ENCODE measurements around the gene NOTCH3. TPM values are rescaled to one million over a fixed set of nuclear protein-coding genes. Genes with fewer than 3 reads are reported as not detected.

NOTCH3 gene
- 5.9 to 9.0 TPM (median 8.6 TPM) in 5 replicates for total RNA-seq (2022; extraction: Qiagen RNA extraction; ENCODE audit: low read depth)

DNA sequence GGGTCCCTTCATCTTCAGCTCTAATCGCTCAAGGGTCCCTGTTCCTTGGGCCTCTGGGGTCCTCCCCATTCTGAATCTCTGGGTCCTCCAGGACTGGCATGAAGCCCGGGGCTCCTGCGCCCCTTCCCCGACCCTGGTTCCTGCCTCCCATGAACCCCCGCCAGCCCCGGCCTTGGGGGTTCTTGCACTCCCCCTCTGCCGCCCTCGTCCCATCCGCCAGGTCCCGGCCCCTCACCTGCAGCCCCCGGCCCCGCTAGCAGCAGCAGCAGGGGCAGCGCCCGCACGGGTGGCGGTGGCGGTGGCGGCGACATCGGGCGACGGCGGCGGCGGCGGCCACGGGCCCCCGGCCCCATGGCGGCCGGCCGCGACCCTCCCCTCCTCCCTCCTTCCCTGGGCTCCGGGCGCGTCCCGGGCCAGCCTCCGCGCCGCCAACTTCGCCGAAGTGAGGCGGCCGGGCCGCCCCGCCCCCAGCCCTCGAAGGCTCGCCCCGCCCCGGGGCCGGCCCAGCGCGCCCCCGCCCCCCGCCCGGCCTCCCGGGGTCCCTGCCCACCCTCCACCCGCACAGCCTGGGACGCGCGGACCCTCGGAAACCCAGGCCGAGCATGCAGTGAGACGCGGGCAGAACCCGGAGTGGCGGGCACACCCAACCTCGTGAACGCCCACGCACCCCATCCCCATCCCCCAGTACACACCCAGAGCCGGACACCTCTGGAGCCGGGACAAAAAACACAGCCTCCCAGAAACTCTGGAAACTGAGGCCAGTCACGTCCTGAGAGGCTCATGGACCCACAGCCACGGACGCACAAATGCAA lies at the start of gene NOTCH3:
NOTCH3 (minus strand) TSS at position 443 of the 812 bp plus-strand sequence; CDS start at position 353, 90 bp downstream.

Other genes with a start within 250 kb of the NOTCH3 start
- gene SLC1A6, start 221.1 kb downstream of the NOTCH3 start, total RNA-seq (2022; extraction: Qiagen RNA extraction; ENCODE audit: low read depth): not detected in 5 replicates
- not detected in 5 replicates for gene CASP14, start 151.5 kb downstream of the NOTCH3 start, total RNA-seq (2022; extraction: Qiagen RNA extraction; ENCODE audit: low read depth)
- gene OR1I1, start 118.8 kb downstream of the NOTCH3 start, total RNA-seq (2022; extraction: Qiagen RNA extraction; ENCODE audit: low read depth): not detected in 5 replicates
- gene SYDE1, start 93.6 kb downstream of the NOTCH3 start, total RNA-seq (2022; extraction: Qiagen RNA extraction; ENCODE audit: low read depth): 13.0 to 17.7 TPM (median 13.8 TPM) in 5 replicates
- 0.05 to 0.13 TPM (median 0.09 TPM) in 3 of 5 replicates, not detected in the others for gene EPHX3, start 31.5 kb upstream of the NOTCH3 start, total RNA-seq (2022; extraction: Qiagen RNA extraction; ENCODE audit: low read depth)
- 26.1 to 30.7 TPM (median 26.7 TPM) in 5 replicates for gene BRD4, start 131.5 kb upstream of the NOTCH3 start, total RNA-seq (2022; extraction: Qiagen RNA extraction; ENCODE audit: low read depth)
- 15.6 to 18.1 TPM (median 16.9 TPM) in 5 replicates for gene AKAP8, start 178.8 kb upstream of the NOTCH3 start, total RNA-seq (2022; extraction: Qiagen RNA extraction; ENCODE audit: low read depth)
- 36.6 to 40.0 TPM (median 38.8 TPM) in 5 replicates for gene AKAP8L, start 218.0 kb upstream of the NOTCH3 start, total RNA-seq (2022; extraction: Qiagen RNA extraction; ENCODE audit: low read depth)
- 14.6 to 23.6 TPM (median 23.3 TPM) in 5 replicates for gene WIZ, start 249.0 kb upstream of the NOTCH3 start, total RNA-seq (2022; extraction: Qiagen RNA extraction; ENCODE audit: low read depth)

Measured in A549 treated with CpdA at 1 μM for 4 hours (cell line).